SK-N-MC (cell line): Measurements from ENCODE around the gene PRKCI.

Source experiments
- EZH2 ChIP-seq: fragments of 200-600 bp; sonication (generic); IDR thresholded peaks from one replicate; pipeline ENCODE4 v1.6.1; 2017; ENCODE audit warnings: antibody characterized with exemption
- FOXP2 ChIP-seq: optimal IDR thresholded peaks from 2 replicates; pipeline ENCODE3; 2011; ENCODE audit warnings: mild to moderate bottlenecking, moderate library complexity; ENCODE audit not compliant: insufficient read depth; ENCODE audit errors: extremely low read length, control extremely low read depth
- POLR2AphosphoS5 ChIP-seq: IDR thresholded peaks from 2 replicates; pipeline ENCODE4 v1.6.1; 2012; ENCODE audit warnings: mild to moderate bottlenecking, low read depth, low read length, borderline replicate concordance

- no peak for TF ChIP-seq POLR2AphosphoS5
- no peak for TF ChIP-seq EZH2
- TF ChIP-seq FOXP2, result no peak
Observed at GRCh38 chr3:170309046-170309445, 86.8 kb downstream of the PRKCI start.
